ENCODE measurements around the gene PRXL2A.

DNA sequence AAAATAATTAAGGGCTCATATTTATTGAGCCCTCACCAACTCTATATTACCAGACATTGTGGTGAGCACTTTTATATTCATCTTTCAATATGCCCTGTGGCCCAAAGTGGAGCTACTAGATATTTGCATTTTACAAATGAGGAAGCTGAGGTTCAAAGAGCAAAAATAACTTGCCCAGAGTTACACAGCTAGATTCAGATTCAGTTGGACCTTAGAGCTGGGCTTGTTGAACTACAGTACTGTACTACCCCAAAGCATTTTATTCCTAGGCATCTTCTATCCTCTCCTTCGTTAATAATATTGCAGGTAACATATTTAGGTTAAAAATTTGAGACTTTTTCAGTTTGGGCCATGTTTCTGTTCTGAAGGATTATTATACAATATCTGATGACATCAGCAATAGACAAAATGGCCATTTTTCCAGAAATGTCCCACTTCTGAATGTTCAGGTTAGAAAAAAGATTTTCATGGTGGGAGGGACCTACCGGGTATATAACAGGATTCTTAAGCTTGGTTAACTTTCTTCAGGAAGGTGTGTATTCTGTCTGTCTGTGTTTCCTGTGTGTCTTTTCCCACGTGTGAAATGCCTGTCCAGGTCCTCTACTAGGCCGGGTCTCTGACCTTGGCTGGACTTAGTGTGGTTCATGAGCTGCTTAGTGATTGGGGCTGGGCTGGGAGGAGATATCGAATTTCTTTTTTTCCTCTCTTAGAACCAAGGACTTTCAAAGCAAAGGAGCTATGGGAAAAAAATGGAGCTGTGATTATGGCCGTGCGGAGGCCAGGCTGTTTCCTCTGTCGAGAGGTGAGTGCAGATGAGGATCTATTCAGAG, 13.6 kb downstream of the PRXL2A start:
- TF ChIP-seq CTCF (IDR thresholded peaks at IDR 0.05 in 8 of 11, conservative IDR thresholded peaks at IDR 0.05 in 3 of 11) = no peak
- no peak for TF ChIP-seq POLR2A (IDR thresholded peaks at IDR 0.05)

All from spleen (tissue), 7 donors.